CD4-positive, alpha-beta T cell treated with Interleukin-4 for 4 hours (primary cell): ENCODE measurements around the gene ASPG.

Source experiments
- DNase-seq: peaks from one replicate; pipeline ENCODE4 v3.0.0-alpha.2; 2020

ASPG gene

GRCh38 chr14:104118006-104118844 is 32.7 kb downstream of the ASPG start:
- no peak for DNase-seq

- no peak for DNase-seq
These were observed 33.6 kb downstream of the ASPG start for GRCh38 chr14:104119119-104119487.

GRCh38 chr14:104119488-104120251 is 34.2 kb downstream of the ASPG start:
- no peak for DNase-seq

GRCh38 chr14:104120281-104120741 is 34.8 kb downstream of the ASPG start:
- no peak for DNase-seq

- DNase-seq = no peak
These were observed 35.6 kb downstream of the ASPG start for GRCh38 chr14:104121142-104121541.

- DNase-seq = no peak
These were observed 38.4 kb downstream of the ASPG start for GRCh38 chr14:104123879-104124278.

GRCh38 chr14:104125011-104125410 is 39.5 kb downstream of the ASPG start:
- no peak for DNase-seq

- no peak for DNase-seq
These were observed 41.3 kb downstream of the ASPG start for GRCh38 chr14:104126753-104127152.

- DNase-seq = no peak
These were observed 43.5 kb downstream of the ASPG start for GRCh38 chr14:104128981-104129380.

GRCh38 chr14:104129556-104129955 is 44.1 kb downstream of the ASPG start:
- no peak for DNase-seq

GRCh38 chr14:104130974-104131651 is 45.6 kb downstream of the ASPG start:
- DNase-seq = no peak

GRCh38 chr14:104131968-104132732 is 46.6 kb downstream of the ASPG start:
- DNase-seq = no peak

GRCh38 chr14:104132981-104133380 is 47.5 kb downstream of the ASPG start:
- no peak for DNase-seq

- DNase-seq = no peak
These were observed 48.0 kb downstream of the ASPG start for GRCh38 chr14:104133496-104133895.

GRCh38 chr14:104134061-104134965 is 48.8 kb downstream of the ASPG start:
- no peak for DNase-seq

GRCh38 chr14:104135121-104135903 is 49.8 kb downstream of the ASPG start:
- no peak for DNase-seq

GRCh38 chr14:104135904-104136471 is 50.5 kb downstream of the ASPG start:
- no peak for DNase-seq

- DNase-seq = no peak
These were observed 51.2 kb downstream of the ASPG start for GRCh38 chr14:104136472-104137296.

GRCh38 chr14:104137297-104138097 is 52.0 kb downstream of the ASPG start:
- peak; percentile 30 for DNase-seq
